ENCODE results near the gene TUBA1A. TPM values are rescaled to one million over a fixed set of nuclear protein-coding genes. Genes with fewer than 3 reads are reported as not detected.
"Not testable (repeated sequence)": the region's sequence is repeated elsewhere in the genome, so short reads cannot be mapped to it uniquely, and the experiment has no call there.

The TUBA1A gene
- total RNA-seq, 2 experiments from 2014 or later: 70.6 to 71.2 TPM

- CTCF ChIA-PET: interaction anchor here (0.6 to 1.4 kb wide), 2 partner anchors 10 to 74 kb away, joined by 3 read pairs; partner anchors contain the start of gene TUBA1A
- TF ChIP-seq CTCF (IDR thresholded peaks at IDR 0.05): no peak
- intact Hi-C loops (cut with micrococcal nuclease): no loop called here
- POLR2A ChIA-PET: interaction anchor here (0.9 to 1.6 kb wide), 2 partner anchors 68 to 97 kb away, joined by 3 to 5 read pairs; partner anchors contain the start of gene TUBA1B
- no peaks in the 10 kb centered on the region for H3K27me3 Mint-ChIP-seq
- ATAC-seq (no peak), DNase-seq (no peak)
- no peak overlapping the region for H3K27ac Mint-ChIP-seq
- H3K9me3 Mint-ChIP-seq: no peaks in the 10 kb centered on the region
- H3K4me3 Mint-ChIP-seq: no peak overlapping the region
- no peaks in the 10 kb centered on the region for H3K36me3 Mint-ChIP-seq (ENCODE audit: low read depth)
- H3K4me1 Mint-ChIP-seq (ENCODE audit: low read depth): peaks cover 13% of the 10 kb centered on the region
Measured at GRCh38 chr12:49198431-49199155, 9.7 kb upstream of the TUBA1A start.

GRCh38 chr12:49197256-49197655 is 8.4 kb upstream of the TUBA1A start:
- no peak overlapping the region for H3K4me3 Mint-ChIP-seq
- no peaks in the 10 kb centered on the region for H3K36me3 Mint-ChIP-seq (ENCODE audit: low read depth)
- H3K27me3 Mint-ChIP-seq: no peaks in the 10 kb centered on the region
- no peak for TF ChIP-seq CTCF (IDR thresholded peaks at IDR 0.05)
- no peaks in the 10 kb centered on the region for H3K9me3 Mint-ChIP-seq
- ChIA-PET POLR2A (interaction anchor here (0.6 to 0.9 kb wide), 2 partner anchors 21 to 96 kb away, joined by 3 to 5 read pairs; no protein-coding TSS in a partner anchor), CTCF (interaction anchor here (1.4 kb wide), 2 partner anchors 9 to 92 kb away, joined by 3 read pairs; partner anchors contain the start of gene TUBA1A)
- DNase-seq (no peak), ATAC-seq (no peak)
- intact Hi-C loops (cut with micrococcal nuclease): no loop called here
- H3K27ac Mint-ChIP-seq: no peak overlapping the region
- H3K4me1 Mint-ChIP-seq (ENCODE audit: low read depth): peaks cover 13% of the 10 kb centered on the region

GRCh38 chr12:49195736-49196135 is 6.9 kb upstream of the TUBA1A start:
- Mint-ChIP-seq H3K9me3 (no peaks in the 10 kb centered on the region), H3K36me3 (ENCODE audit: low read depth) (no peaks in the 10 kb centered on the region), H3K27me3 (no peaks in the 10 kb centered on the region), H3K4me1 (ENCODE audit: low read depth) (peaks cover under 1% of the 10 kb centered on the region), H3K27ac (no peak overlapping the region), H3K4me3 (no peak overlapping the region)
- TF ChIP-seq CTCF (IDR thresholded peaks at IDR 0.05): no peak
- CTCF ChIA-PET: interaction anchor here (1.5 kb wide), 1 partner anchor 108 kb away, joined by 4 read pairs; no protein-coding TSS in a partner anchor
- intact Hi-C loops (cut with micrococcal nuclease): no loop called here
- POLR2A ChIA-PET: interaction anchor here (1.4 kb wide), 1 partner anchor 64 kb away, joined by 3 read pairs; the partner anchor contains the start of gene TUBA1B
- ATAC-seq (no peak), DNase-seq (no peak)

GRCh38 chr12:49193746-49194145 is 4.9 kb upstream of the TUBA1A start:
- H3K27ac Mint-ChIP-seq; H3K27me3 Mint-ChIP-seq; intact Hi-C loops (cut with micrococcal nuclease); H3K4me3 Mint-ChIP-seq; ATAC-seq; CTCF ChIA-PET; H3K4me1 Mint-ChIP-seq (ENCODE audit: low read depth); H3K36me3 Mint-ChIP-seq (ENCODE audit: low read depth); H3K9me3 Mint-ChIP-seq; DNase-seq: not testable (repeated sequence)
- POLR2A ChIA-PET: interaction anchor here (0.6 kb wide), 1 partner anchor 948 kb away, joined by 3 read pairs; no protein-coding TSS in a partner anchor

- H3K27me3 Mint-ChIP-seq; DNase-seq; CTCF ChIA-PET; H3K27ac Mint-ChIP-seq; intact Hi-C loops (cut with micrococcal nuclease); ATAC-seq; H3K9me3 Mint-ChIP-seq; H3K4me3 Mint-ChIP-seq; H3K36me3 Mint-ChIP-seq (ENCODE audit: low read depth): not testable (repeated sequence)
- POLR2A ChIA-PET: interaction anchor here (0.7 to 1.0 kb wide), 2 partner anchors 61 to 735 kb away, joined by 3 to 4 read pairs; no protein-coding TSS in a partner anchor
- H3K4me1 Mint-ChIP-seq (ENCODE audit: low read depth): peaks cover 13% of the 10 kb centered on the region
Measured at GRCh38 chr12:49191498-49191897, 2.6 kb upstream of the TUBA1A start.

- Mint-ChIP-seq H3K27ac (no peak overlapping the region), H3K27me3 (no peaks in the 10 kb centered on the region)
- POLR2A ChIA-PET: interaction anchor here (0.7 to 4.8 kb wide), 3 partner anchors 60 to 299 kb away, joined by 3 to 72 read pairs (median 3); partner anchors contain the start of gene TUBA1B
Measured at GRCh38 chr12:49190974-49191373, 2.1 kb upstream of the TUBA1A start.

More at GRCh38 chr12:49190974-49191373, 2.1 kb upstream of the TUBA1A start:
- no peak for ATAC-seq
- peaks cover 3% of the 10 kb centered on the region for H3K36me3 Mint-ChIP-seq (ENCODE audit: low read depth)
- H3K4me1 Mint-ChIP-seq (ENCODE audit: low read depth): peaks cover 16% of the 10 kb centered on the region
- H3K4me3 Mint-ChIP-seq: no peak overlapping the region
- intact Hi-C loops (cut with micrococcal nuclease): no loop called here
- no peak for TF ChIP-seq CTCF (IDR thresholded peaks at IDR 0.05)
- no peak for DNase-seq
- no peaks in the 10 kb centered on the region for H3K9me3 Mint-ChIP-seq
- CTCF ChIA-PET: interaction anchor here (3.0 kb wide), 1 partner anchor 11 kb away, joined by 8 read pairs; no protein-coding TSS in a partner anchor
